HG02798 (cell line): Measurements from ENCODE around the gene PDGFRB.

ENCODE experiments used
- ATAC-seq: cut with Tn5 transposase; IDR thresholded peaks from one replicate; pipeline ENCODE4 v1.9.1; 2021; ENCODE audit warnings: mild to moderate bottlenecking; ENCODE audit not compliant: unreplicated experiment, poor library complexity

Gene PDGFRB

DNA sequence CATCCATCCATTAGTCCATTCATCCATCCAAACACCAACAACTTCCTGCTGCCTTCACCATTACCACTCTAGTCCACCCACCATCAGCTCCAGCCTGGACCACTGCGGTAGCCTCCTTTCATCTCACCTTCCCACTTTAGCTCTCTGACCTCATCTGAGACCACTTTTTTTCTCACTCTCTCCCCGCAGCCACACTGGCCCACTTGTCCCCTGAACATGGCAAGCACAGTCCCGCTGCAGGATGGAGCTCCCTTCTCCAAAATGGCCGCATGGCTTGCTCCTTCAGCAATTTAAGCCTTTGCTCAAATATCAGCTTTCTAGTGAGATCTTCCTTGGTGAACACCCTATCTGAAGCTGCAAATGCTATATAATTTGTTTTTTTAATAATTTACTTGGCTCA is 80.4 kb downstream of the PDGFRB start:
- no peak for ATAC-seq

DNA sequence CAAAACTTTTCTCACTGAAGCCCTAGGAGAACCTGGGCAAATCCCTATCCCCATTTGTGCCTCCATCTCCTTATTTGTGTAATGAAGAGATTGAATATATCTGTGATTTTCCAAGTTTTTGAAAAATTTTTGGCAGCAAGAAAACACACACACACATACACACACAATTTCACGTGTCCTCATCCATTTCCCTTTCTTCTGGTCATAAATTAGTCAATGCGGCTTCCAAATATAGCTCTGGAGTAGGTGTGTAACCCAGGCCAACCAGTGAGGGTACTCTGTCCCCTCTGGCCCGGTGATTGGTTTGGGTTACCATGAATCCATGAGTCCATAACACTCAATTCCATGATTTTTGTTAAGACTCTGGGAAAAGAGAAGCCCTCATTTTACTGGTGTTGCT is 82.0 kb downstream of the PDGFRB start:
- no peak for ATAC-seq

- ATAC-seq = no peak
These were observed 82.5 kb downstream of the PDGFRB start for GRCh38 chr5:150073086-150073625.

DNA sequence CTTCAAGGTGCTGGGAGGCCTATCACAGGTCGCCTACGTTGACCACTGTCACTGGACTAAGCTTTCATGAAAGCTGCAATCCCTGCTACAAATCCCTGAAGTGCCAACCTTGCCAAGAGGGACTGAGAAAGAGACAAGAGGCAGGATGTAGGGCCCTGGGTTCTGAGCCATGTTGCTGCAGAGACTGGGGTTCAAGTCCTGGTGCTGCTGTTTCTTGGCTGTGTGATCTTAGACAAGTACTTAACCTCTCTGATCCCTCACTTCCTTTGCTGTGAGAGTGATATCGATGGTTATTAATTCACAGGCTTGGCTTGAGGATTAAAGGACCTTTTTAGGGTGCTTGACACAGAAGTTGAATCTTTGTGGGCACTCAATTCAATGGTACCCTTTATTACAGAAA is 84.8 kb downstream of the PDGFRB start:
- no peak for ATAC-seq

- ATAC-seq = no peak
These were observed 85.7 kb downstream of the PDGFRB start for GRCh38 chr5:150069672-150070627.

- ATAC-seq = no peak
These were observed 86.5 kb downstream of the PDGFRB start for GRCh38 chr5:150068961-150069645.

DNA sequence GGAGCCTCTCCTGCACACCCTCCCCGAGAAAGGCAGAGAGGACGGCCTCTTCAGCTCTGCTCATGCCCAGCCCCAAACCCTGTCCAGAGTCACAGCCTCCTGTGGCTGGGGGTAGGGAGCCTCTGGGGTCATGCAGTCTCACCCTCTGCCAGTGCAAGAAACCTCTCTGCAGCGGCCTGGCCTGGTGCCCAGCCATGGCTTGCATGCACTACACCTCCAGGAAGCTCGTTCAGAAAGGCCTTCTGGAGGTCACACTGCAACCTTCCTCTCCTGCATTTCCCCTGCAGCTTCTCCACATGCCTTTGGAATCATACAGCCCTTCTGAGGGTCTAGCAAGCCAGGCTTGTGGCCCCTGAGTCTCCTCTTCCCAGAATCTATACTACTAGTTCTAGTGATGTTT is 87.2 kb downstream of the PDGFRB start:
- no peak for ATAC-seq

- ATAC-seq = no peak
These were observed 87.6 kb downstream of the PDGFRB start for GRCh38 chr5:150068071-150068470.

DNA sequence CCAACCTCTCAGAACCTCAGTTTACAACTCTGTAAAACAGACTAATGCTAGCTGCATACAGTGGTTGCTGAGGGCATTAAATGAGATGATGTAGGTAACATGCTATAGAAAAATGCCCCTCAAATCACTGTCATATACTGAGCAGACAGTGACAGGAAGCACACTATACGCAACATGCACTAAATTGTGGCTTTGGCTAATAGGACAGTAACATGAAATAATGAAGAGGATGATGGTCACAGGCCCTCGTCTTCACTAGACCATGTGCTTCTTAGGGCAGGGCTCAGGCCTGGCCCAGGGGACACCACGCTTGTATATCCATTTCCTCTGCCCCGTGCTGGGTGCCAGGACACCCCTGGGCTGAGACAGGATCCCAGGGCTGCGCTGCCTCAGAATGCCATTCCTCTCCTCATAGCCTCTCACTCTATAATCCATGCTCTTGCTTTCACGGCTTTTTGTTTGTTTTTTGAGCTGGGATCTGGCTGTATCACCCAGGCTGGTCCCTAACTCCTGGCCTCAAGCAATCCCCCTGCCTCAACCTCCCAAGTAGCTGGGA is 88.2 kb downstream of the PDGFRB start:
- ATAC-seq = no peak

GRCh38 chr5:150066901-150067396 is 88.7 kb downstream of the PDGFRB start:
- no peak for ATAC-seq

GRCh38 chr5:150066436-150066835 is 89.2 kb downstream of the PDGFRB start:
- ATAC-seq = no peak

DNA sequence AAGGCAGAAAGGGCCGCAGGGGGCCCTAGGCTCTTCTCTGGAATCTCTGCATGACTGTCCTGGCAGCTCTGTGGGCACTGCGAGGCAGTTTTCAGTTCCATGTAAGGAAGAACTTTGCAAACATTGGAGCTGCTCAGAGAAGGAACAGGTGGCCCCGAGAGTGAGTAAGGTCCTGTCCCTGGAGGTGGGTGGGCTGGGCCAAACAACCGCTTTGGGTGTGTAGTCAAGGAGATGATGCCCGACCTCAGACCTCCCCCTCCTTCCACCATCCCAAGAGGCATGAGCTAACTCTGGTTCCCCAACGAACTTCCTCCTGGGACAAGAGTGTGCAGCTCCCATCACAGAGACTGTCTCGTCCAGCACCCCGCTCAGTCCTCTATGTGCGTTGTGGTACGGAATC is 89.8 kb downstream of the PDGFRB start:
- no peak for ATAC-seq

DNA sequence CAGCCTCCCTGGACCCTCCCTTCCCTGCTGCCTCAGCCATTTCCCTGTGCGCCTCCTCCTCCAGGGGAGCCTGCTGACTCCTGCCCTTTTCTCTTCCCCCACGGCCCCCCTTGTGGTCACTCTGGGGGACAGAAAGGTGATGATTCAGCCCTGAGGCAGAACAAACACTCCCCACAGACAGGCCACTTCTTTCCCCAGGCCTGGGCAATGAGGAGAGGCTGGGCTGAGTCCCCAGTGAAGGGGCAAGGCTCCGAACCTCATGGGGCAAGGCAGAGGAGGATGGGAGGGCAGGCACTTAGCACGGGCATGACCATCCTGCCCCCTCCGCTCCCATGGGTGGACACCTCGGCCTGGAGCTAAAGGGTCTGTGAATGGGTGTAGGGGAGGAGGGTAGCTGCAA is 90.3 kb downstream of the PDGFRB start:
- ATAC-seq = no peak

- ATAC-seq = no peak
These were observed 90.9 kb downstream of the PDGFRB start for GRCh38 chr5:150064681-150065220.
